HG02943 (cell line): Measurements from ENCODE around the gene C1orf52.

Experiments
- ATAC-seq: cut with Tn5 transposase; IDR thresholded peaks from one replicate; pipeline ENCODE4 v1.9.1; 2021; ENCODE audit warnings: mild to moderate bottlenecking, low read depth, moderate library complexity; ENCODE audit not compliant: unreplicated experiment

Gene C1orf52

GRCh38 chr1:85201340-85202091 is 57.9 kb downstream of the C1orf52 start:
- peak; percentile 56 for ATAC-seq

GRCh38 chr1:85200463-85201339 is 58.8 kb downstream of the C1orf52 start, which contains the start of gene SYDE2:
Gene SYDE2, minus strand, starts transcription at chr1:85201016. Its CDS starts 20 bp downstream, at chr1:85200996.
- peak; percentile 78 for ATAC-seq
